ENCODE measurements around the gene TNIK.
"Not testable (repeated sequence)": the region's sequence is repeated elsewhere in the genome, so short reads cannot be mapped to it uniquely, and the experiment has no call there.

TNIK gene

DNA sequence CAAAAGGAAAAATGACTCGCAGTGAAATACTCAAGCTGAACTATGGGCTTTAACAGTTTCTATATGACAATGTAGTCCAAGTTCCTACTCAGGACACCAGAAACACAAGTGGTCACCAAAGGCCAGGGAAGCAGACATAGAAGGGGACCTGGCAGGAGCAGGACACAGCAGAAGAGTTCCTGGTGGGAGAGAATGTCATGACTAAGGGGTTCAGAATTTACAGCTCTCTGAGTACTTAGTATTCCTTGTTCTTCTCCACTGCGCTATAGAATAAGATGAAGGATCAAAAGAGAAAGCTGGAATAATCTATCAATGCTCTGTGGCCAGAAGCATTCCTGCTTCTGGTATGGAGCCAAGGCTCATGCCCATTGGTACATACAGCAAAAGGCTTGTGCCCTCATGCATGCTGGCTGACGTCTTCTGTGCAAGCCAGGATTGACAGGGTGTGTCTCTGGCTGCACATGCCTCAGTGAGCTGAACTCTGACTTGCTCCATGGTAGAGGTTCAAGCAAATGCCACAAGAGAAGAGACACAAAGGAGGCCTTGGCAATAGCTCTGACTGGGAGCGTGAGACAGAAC, 305.0 kb downstream of the TNIK start:
- no peak for DNase-seq

DNA sequence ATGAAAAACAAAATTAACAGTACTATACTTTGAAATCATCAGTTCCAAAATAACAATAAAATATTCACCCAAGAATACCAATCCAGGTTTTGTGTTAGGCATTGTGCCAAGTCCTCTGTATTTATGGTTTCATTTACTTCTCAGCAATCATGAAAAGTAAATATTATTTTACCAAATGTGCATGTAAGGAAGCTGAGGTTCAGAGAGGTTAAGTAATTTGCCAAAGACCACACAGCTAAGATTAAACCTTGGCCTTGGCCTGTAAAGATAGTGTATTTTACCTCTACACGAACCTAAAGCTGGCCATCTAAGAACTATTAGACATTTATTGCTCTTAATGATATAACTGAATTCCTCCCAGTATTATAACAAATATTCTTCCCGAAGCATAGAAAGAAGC, 309.3 kb downstream of the TNIK start:
- no peak for DNase-seq

DNA sequence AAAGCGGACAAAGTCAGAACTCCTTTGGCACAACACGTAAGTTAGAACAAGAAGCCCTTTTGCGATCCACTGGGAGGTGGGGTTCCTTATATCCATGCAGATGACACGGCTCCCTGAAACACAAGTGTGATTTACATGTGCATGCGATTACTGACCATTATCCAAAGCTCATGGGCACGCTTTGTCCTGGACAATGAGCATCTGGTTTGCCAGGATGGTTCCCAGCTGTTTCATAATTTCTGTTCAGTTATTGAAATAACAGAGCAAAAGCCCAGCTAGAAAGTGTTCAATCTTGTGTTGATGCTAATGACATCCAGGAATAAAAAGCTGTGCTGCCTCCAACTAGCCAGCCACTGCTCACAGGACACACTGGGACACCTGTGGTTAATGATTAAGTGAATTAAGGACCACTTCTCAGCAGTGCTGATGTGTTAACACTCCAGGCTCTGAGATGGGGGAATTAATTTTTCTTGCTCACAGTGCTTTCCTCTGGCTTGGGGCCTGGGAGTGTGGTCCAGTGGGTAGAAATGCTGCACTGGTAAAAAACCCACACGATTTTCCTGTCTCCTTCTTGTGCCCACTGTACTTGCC, 310.6 kb downstream of the TNIK start:
- DNase-seq, result no peak

DNA sequence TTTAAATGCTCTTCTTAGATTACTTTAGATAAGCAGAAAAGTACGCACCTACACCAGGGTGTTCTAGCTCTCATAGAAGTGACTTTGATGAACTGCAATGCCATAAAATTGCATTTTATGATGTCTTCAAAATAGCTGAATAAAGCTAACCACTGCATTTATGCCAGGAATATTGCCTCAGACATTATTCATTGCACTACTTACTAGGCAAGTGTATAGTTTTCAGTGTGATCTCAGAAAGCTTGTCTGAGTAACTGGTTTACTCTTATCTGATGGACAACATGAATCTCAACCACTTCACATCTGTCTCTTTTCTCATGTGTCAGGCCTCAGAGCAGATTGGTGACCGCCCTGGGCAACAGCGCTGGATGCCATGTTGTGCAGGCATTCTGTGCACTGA, 314.4 kb downstream of the TNIK start:
- DNase-seq, result no peak

DNA sequence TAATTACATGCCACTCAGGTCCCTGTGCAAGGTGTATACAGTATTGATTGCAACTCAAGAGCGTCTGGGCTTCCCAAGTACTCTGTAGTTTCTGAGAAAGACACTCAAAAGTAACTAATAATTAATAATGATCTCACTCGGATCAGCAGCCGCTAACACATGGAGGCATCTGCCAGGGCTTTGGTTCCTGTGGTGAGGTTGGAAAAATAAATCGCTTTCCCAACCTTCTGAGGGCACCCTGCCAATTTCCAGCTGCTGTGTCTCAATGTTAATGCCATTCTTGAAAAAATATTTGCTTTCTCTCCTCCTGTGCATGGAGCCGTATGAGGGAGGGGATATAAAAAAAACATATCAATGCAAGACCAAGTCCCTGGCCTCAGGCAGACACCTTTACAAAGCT, 317.2 kb downstream of the TNIK start:
- peak; percentile 40 for DNase-seq

DNA sequence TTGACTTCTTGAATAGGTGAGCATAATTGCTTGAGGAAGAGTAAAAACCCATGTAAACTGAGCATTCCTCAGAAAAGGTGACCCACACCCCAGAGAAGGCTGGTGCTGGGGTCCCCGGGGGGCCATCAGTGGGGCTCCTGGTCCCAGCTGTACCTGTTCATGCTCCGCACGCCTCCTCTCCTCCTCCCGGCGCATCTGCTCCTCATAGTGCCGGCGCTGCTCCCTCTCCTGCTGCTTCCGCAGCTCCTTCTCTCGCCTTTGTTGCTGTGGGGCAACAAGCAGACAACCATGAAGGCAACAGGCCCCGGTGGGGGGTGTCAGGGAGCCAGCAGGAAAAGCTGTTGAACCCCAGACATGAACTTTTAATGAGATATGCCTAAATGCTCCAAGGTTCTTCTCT, 320.0 kb downstream of the TNIK start:
- DNase-seq, result no peak

DNA sequence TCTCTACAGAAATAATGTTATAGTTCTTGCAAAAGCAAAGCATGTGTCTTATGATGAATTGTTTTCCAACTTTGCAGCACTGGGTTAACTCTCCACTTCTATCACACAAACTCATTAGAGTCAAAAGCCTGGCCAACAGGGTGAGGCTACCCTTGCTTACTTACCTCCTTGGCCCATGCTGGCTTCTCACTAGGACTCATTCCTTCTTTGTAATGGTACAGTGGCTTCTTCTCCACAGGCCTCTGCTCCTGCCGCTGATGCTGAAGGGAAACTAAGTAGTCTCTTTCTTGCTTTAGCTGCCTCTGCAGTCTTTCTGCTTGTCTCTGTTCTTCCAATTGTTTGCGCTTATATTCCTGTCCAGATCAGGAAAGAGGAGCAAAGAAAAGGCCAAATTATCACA, 322.2 kb downstream of the TNIK start:
- DNase-seq, result no peak

DNA sequence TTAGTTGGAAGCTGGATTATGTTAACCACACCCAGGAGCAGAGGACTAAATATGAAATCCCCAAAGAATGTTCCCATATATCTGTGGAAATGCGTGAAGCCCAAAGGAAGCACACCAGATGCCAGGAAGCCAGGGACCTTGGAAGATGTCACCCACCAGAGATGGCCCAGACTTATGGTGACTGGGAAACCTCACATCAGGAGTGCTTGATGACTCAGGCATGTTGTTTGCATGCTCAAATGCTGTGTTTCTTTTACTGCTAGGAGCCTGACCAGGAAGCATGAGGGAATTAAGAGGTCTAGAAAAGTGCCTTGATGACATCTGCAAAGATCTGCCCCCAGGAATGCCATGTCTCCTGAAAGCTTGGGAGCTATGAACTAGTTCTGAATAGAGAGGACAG, 324.7 kb downstream of the TNIK start:
- DNase-seq, result no peak

DNA sequence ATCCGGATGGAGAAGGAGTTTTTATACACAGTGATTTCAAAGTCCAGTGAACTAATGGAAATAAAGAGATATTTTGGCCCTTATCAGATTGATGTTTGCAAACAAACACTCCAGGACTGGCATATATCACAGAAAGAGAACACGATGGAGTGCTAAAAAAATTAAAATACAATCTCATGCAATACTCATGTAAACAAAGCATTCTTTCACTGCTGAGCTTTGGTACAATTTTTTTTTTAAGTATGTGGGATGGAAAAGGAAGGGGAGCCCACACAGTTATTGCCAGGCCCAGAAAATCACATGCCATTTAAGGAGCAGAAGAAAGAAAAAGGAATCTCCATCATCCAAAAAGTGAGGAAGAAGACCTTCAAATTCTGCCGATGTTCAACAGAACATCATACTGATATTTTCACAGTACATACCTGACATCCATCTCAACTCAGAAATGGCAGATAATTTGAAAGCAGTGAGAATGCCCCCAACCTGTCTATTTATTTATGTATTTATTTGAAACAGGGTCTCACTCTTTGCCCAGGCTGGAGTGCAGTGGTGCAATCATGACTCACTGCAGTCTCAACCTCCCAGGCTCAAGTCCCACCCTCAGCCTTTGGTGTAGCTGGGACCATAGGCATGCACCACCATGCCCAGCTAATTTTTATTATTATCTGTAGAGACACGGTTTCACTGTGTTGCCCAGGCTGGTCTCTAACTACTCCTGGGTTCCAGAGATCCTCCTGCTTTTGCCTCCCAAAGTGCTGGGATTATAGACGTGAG, 326.2 kb downstream of the TNIK start:
- DNase-seq, result no peak

DNA sequence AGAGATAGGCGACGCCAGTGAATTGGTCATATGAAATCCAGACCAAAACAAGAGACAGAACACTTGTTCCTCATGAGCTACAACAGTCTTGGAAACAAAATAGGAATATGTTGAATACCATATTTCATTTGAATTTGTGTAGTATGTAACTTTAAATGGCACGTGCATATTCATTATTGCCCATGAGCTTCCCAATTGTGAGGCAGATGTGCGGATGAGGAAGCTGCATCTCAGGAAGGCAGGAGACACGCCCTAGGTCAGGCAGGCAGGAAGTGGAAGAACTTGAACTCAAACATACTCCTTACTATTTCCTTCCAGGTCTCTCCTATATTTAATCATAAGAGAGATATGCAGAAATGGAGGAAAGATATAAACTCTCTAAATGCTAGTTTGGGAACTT, 326.9 kb downstream of the TNIK start:
- no peak for DNase-seq

DNA sequence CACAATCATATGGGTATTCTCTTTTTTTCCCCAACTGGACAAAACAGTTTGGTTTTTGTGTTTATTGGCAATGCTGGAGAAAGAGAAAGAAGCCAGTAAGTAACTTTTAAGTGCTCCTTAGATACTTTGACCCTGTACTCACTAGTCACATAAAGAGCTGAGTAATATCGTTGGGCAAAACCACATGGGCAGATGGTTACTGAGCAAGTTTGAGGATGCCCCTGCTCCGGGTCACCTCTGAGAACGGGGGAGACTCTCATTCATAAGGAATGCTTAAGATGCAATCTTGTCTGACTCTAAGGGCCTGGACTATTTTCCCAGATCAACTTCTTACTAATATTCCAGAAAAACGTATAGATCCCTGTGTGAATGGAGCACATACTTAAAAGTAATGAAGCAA, 327.3 kb downstream of the TNIK start:
- DNase-seq, result no peak

DNA sequence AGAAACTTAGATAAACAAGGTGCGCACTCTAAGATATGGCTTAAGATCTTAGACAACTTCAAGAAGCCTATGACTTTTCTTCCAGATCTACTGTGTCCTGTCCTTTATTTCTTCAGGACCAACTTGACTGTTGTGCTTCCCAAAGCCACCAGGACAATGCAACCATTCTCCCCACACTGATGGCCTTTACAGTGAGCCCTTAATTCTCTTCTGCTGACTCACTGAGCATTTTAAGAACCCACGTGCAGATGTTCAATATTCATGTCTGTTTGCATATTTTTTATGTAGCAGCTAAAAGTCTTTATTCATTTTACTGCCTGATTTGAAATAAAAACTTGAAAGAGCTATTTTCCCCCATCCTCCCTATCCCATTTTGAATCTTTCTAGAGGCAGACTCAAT, 330.4 kb downstream of the TNIK start:
- no peak for DNase-seq

DNA sequence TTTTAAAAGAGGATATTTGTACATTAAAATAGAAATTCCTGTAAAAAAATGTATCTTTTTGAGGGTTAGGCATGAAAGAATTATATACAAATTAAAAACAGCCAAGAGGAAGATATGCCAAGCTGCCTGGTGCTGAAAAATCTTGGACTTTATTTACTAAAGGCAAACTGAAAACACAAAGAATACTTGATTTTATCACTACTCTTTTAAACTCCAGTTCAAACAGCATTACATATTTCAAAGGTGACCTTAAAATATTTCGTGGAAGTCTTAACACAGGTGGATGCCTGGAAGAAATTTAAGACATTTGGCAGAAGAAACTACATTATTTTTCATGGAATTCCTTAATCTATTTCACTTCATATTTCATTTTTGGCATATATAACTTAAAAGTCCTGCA, 332.6 kb downstream of the TNIK start:
- DNase-seq, result no peak

DNA sequence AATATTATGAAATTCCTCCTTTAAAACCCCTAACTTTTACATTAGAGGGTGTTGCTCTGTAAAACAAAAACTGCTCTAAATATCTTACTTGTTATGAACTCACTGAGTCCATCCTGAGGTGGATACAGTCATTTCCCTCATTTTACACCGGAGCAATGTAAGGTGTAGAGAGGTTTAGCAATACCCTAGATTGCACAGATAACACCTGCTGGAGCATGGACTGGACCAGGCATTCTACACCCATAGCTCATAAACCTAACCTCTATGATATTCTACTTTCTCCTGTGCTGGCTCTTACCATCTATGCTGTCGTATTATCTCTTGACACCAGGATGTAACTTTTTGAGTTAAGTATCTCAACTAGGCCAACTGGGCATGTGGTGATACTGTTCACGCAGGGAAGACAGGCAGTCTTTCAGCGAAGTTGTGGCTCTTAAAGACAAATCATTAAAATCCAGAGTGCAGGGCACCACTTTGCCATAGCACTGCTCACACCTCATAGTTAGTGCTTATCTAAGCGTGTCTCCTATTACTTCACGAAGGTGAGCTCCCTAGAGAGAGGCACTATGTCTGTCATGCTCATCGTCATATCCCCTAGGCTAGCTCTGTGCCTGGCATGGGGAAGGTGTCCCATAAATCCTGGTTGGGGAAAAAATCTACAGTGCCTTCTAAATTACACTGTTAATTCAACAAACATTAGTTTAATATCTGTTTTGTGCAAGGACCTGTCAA, 333.6 kb downstream of the TNIK start:
- no peak for DNase-seq

DNA sequence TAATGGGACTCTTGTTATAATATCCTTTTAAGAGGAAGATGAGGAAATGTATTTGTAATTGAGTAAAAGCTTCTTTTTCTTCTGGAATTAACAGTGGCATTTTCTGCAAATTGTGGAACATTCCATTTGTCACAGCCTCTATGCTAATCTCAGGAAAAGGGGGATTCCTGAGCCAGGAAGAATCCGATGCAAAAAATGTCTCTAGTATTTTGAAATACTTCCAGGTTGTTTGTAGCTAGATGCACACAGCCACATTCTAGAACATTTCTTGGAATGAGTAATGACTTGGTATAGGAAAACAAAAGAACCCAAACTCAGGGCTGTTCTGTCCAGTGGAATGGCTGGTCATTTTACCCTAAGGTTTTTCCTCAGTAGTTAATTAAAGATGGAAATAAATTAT, 335.2 kb downstream of the TNIK start:
- no peak for DNase-seq

DNA sequence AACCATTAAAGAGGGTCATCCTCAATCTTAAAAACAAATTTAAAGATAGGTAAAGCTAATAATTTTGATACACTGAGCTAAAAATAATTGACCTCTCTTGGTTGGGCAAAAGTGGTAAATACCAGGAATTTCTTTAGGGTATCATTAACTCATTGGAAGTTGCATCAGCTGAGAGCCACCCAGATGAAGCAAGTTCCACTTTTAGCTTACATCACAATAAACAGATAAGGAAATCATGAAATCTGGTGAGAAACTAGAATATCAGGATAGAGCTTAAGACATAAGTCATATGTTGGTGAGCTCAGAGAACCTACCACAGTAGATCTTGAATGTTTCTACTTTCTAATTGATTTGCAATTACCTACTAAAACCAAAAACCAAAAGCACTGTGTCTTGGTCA, 336.3 kb downstream of the TNIK start:
- no peak for DNase-seq

DNA sequence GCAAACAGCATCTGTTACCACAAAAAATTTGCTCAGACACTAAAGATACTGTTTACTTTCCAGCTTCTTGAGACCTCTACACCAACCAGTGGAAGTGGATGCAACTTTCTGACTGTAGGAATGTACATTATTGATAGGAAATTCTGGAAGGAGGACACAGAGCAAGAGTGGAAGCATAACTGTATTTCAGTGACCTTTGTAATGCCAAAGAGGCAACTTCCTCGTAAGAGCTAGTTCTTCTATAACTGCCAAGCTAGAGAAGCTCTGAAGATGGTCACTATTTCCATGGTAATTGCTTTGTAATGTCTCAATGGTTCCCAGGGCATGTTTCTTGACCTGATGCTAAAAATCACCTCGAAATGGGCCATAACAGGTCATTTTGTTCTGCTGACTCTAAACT, 337.3 kb downstream of the TNIK start:
- DNase-seq, result no peak

DNA sequence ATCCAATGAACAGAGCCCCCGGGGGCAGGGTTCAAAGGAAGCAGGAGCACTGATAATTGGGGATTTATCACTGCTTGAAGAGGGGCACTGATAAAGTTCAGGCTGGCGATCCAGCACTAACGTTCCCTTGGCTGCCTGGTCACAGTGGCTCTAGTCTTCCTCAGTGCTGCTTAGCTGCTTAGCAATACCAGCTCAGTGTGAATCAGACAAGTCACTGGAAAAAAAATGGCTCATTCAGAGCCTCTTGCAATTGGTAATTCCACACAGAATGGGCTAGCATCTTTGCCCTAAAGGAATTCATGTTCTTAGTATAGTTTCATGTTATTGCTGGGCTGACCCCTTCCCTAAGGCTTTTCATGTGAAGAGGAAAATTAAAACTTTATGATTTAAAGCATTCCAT, 338.0 kb downstream of the TNIK start:
- no peak for DNase-seq

DNA sequence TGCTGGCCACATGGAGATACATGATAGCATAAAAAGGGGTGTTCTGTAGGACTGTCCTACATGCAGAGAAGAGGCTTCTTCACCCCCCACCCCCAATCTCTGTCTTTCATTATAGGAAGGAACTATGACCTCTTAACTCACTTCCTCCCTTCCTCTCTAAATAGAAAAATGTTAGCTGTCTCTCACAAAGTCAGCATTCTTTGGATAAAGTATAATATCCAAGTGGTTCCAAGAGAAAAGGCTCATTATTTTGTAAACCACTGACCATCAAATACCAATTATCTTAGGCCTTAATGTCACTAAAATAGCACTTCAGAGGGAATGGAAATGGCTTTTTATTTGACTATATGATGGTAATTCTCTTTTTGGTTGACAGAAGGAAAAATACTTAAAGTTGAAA, 338.4 kb downstream of the TNIK start:
- DNase-seq, result no peak

DNA sequence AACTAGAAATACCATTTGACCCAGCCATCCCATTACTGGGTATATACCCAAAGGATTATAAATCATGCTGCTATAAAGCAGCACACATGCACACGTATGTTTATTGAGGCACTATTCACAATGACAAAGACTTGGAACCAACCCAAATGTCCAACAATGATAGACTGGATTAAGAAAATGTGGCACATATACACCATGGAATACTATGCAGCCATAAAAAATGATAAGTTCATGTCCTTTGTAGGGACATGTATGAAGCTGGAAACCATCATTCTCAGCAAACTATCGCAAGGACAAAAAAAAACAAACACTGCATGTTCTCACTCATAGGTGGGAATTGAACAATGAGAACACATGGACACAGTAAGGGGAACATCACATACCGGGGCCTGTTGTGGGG, 340.8 kb downstream of the TNIK start:
- not testable (repeated sequence) for DNase-seq

DNA sequence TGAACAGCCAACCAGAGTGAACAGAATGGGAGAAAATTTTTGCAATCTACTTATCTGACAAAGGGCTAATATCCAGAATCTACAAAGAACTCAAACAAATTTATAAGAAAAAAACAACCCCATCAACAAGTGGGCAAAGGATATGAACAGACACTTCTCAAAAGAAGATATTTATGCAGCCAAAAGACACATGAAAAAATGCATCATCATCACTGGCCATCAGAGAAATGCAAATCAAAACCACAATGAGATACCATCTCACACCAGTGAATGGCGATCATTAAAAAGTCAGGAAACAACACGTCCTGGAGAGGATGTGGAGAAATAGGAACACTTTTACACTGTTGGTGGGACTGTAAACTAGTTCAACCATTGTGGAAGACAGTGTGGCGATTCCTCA, 341.2 kb downstream of the TNIK start:
- not testable (repeated sequence) for DNase-seq

DNA sequence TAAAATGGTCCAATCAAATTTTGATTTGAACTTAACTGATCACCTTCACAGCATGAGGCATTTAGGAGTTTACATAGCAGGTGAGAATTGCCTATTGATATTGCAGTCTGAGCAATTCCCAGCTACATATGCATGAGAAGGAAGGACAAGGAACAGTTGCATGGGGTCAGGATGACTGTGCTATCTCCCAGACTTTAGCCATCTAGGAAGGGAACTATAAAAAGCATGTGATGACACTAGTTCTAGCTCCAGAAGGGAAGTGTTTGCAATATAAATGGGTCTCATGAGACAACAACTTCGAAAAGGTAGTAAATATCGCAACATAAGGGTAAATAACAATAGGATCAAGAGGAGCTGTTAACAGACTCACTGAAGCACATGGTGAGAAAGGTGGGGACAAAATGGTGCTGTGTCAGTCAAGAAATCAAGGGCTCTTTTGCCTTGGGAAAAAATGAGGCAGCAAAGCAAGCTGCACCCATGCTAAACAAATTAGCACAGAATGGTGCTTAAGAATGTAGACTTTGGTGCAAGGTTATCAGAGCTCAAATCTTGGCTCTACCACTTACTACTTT, 343.3 kb downstream of the TNIK start:
- no peak for DNase-seq

DNA sequence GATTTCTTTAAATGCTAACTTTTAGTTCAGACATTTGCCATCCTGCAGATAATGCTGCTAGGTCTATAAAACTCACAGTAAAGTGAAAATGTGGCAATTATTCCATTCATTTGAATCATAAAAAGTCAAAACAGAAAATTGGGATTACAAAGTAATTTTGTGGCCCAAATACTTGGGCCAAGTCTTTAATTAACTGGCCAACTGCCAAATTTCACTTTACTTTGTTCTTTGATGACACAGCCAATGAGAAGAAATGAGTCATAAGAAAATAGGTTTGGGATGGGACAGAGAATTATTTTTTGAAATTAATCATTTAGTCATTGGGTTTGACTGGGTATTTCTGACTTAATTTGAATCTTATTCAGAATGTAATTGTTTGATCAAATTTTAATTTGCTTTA, 343.8 kb downstream of the TNIK start:
- DNase-seq, result no peak

DNA sequence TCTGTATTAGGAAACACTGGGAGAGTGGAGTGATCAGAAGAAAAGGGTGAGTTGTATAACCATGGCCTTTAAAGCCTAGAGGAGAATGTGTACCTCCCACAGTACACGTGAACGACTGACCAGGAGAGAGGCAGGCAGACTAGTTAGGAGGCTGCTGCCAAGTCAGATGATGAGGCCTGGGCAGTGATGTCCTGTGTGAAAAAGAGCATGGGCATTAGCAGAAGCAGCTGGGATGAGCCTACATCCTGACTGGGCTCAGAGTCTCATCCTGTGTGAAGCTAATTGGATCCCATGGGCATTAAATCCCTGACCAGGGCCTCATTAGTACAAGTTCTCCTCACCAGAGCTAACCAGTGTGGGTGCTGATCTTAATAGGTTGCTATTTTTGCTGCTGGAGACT, 344.5 kb downstream of the TNIK start:
- DNase-seq, result no peak

Measured in NCI-H1105 treated with DMSO at 0.1 percent for 48 hours (cell line).